ENCODE results near the gene NR3C1. TPM values are rescaled to one million over a fixed set of nuclear protein-coding genes. Genes with fewer than 3 reads are reported as not detected.

NR3C1 gene
- total RNA-seq, 1 experiment from 2014 or later: 31.4 TPM

GRCh38 chr5:143446535-143447226 lies 43.2 kb upstream of the NR3C1 start:
- Mint-ChIP-seq H3K36me3 (ENCODE audit: insufficient read depth in 1 of 3, low read depth in 3 of 3) (no peaks in the 10 kb centered on the region), H3K27ac (0 out of 7 replicates have a peak overlapping the region, but pooled peaks of 1 of the 3 experiments have one; percentile 7), H3K9me3 (no peaks in the 10 kb centered on the region; a peak in 1 of 5 replicates), H3K4me3 (no peak overlapping the region), H3K27me3 (ENCODE audit: low read depth) (no peaks in the 10 kb centered on the region), H3K4me1 (peaks cover 16 to 24% of the 10 kb centered on the region in 2 experiments)
- Histone ChIP-seq H2AFZ (ENCODE audit: low read length) (no peak overlapping the region), H2BK120ac (ENCODE audit: low read depth, low read length, poor library complexity, severe bottlenecking) (no peak overlapping the region), H3K14ac (ENCODE audit: insufficient read depth, low read length) (no peak overlapping the region), H2BK20ac (ENCODE audit: low read depth, low read length, poor library complexity, severe bottlenecking) (no peak overlapping the region), H3K79me2 (ENCODE audit: insufficient read depth, low read length) (no peaks in the 10 kb centered on the region), H3K23ac (ENCODE audit: insufficient read length, low read depth, low read length) (no peak overlapping the region), H3K9me3 (ENCODE audit: control insufficient read depth, low read depth, low read length) (no peaks in the 10 kb centered on the region), H2BK12ac (ENCODE audit: insufficient read length, low read depth, low read length) (no peak overlapping the region), H4K8ac (replicated peaks; ENCODE audit: insufficient read length, low read depth, low read length) (no peak overlapping the region), H3K56ac (ENCODE audit: insufficient read length, low read depth, low read length) (no peak overlapping the region), H3K4me1 (ENCODE audit: insufficient read depth, low read length) (no peaks in the 10 kb centered on the region), H3K4me2 (ENCODE audit: insufficient read depth, insufficient read length, low read length) (no peak overlapping the region), H3T11ph (ENCODE audit: low read length) (no peak overlapping the region), H3K9ac (ENCODE audit: extremely low read depth, insufficient read length, low read length) (no peak overlapping the region), H3K18ac (ENCODE audit: insufficient read length, low read depth, low read length) (no peak overlapping the region), H3K23me2 (ENCODE audit: insufficient read length, low read depth, low read length, poor library complexity, severe bottlenecking) (no peaks in the 10 kb centered on the region), H3K27ac (ENCODE audit: insufficient read length, low read depth, low read length) (no peak overlapping the region), H3K79me1 (ENCODE audit: insufficient read depth, low read depth, low read length, poor library complexity, severe bottlenecking) (no peaks in the 10 kb centered on the region), H4K5ac (ENCODE audit: insufficient read length, low read depth, low read length) (no peak overlapping the region), H3K4ac (ENCODE audit: low read depth, low read length) (no peak overlapping the region), H2AK5ac (ENCODE audit: insufficient read length, low read length) (no peak overlapping the region), H2BK5ac (ENCODE audit: insufficient read length, low read length) (no peak overlapping the region), H4K20me1 (ENCODE audit: control insufficient read depth, insufficient read depth, insufficient read length) (no peaks in the 10 kb centered on the region), H3K27me3 (ENCODE audit: insufficient read depth, low read length) (no peaks in the 10 kb centered on the region), H2BK15ac (ENCODE audit: low read depth, low read length) (no peak overlapping the region), H4K91ac (ENCODE audit: insufficient read length, low read depth, low read length) (no peak overlapping the region)
- no CpG with 5 or more reads among the region's 1 CpG for WGBS (ENCODE audit: extremely low coverage, insufficient read length, low lambda C conversion rate)
- no peak for TF ChIP-seq CTCF (conservative IDR thresholded peaks at IDR 0.05)
- DNase-seq: no peak

Data from H9 (cell line).